ENCODE data around the gene ERC1.
"Not testable (repeated sequence)": the region's sequence is repeated elsewhere in the genome, so short reads cannot be mapped to it uniquely, and the experiment has no call there.

ERC1 gene

DNA sequence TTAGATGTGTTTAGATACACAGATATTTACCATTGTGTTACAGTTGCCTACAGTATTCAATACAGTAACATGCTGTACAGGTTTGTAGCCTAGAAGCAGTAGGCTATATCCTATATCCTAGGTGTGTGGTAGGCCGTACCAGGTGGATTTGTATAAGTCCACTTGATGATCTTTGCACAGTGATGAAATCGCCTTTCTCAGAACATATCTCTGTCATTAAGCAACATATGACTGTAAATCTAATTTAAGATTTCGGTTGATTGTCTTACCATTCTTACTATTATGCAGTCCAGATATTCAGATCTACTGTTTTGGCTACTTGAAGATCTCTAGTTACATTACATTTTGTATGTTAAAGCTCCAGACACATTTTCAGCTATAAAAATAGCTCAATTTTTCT, 39.8 kb downstream of the ERC1 start:
- DNase-seq (ENCODE audit: low read depth), result no peak

- no peak for DNase-seq (ENCODE audit: low read depth)
Measured at GRCh38 chr12:1034243-1034642, 43.2 kb downstream of the ERC1 start.

DNA sequence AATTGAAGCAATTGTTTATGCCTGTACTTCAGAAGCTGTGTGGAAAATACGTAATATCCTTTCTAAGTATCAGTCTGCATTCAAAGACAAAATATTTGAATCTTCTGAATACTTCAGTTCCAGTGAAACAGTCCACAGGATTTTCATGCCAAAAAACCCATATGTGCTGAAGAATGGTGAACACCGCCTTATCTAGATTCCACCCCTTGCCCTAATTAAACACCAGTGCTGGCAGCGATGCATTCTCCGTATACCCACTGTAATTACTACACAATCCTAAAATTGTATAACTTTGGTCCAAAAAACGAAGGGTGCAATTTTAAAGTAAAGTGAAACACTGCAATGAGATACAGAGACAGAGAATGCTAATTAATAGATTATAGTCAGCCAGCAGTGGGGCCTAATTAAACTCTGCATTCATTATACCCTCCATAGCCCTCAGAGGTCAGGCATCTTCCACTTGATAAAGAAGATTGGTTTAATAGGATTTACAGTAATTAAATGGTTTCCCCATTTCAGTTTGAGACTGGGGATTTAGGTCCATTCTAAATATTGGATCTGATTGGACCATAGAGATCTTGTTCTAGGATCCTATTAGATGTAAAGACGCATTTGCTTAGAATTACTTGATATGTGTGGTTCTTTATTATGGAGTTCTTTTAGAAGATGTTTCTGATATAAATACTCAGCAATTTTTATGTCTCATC, 43.9 kb downstream of the ERC1 start:
- DNase-seq (ENCODE audit: low read depth), result no peak

GRCh38 chr12:1041478-1041877, 50.5 kb downstream of the ERC1 start:
- no peak for DNase-seq (ENCODE audit: low read depth)

DNA sequence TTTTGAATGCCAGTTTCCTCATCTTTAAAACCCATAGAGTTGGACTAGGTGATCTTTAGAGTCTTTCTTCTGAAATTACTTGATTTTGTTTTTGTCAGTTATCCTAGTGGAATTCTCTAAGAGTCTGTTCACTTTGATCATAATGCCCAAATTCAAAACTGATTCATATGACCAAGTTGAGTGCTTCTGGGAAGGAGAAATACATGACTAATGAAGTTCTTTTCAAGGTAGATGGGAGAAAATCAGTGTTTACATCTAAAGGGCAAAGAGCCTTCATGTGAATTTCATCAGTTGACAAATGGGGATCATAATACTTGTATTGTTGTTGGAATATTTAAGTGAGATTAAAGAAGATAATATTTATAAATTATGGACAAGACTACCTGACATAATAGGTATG, 53.2 kb downstream of the ERC1 start:
- no peak for DNase-seq (ENCODE audit: low read depth)

DNA sequence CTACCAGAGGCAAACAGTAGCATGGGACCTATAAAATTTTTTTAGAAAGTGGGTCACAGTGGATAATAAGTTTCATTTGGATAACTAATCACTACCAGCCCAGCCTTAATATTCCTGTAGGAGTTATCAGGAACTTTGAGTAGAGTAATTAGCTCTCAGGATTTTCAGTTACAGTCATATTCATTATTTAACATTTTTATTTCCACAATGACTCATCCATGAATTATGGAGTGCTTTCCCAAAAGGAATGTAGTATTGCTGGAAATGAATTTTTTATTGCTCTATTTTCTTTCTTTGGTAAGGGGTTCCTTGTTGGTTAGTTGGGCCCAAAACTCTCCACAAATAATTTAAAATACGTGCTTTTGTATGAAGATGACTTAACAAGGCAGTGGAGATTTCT, 53.7 kb downstream of the ERC1 start:
- DNase-seq (ENCODE audit: low read depth), result no peak

DNA sequence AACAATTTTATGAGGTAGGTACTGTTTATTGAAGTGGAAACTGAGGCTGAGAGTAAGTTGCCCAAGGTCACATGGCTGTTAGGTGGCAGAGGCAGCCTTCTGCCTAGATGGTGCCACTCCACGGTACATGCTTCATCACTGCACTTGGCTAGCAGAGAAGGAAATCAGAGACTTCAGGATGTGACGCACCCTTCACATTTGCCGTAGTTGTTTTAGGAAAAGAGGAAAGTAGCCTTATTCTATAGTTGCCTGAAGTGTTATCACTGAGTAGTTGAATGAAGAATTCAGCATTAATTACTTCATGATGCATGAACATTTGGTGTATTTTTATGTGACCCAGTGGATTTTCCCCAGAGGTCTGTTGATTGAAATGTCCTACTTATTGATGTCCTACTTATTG, 55.7 kb downstream of the ERC1 start:
- no peak for DNase-seq (ENCODE audit: low read depth)

- DNase-seq (ENCODE audit: low read depth), result no peak
Measured at GRCh38 chr12:1047898-1048660, 57.1 kb downstream of the ERC1 start.

DNA sequence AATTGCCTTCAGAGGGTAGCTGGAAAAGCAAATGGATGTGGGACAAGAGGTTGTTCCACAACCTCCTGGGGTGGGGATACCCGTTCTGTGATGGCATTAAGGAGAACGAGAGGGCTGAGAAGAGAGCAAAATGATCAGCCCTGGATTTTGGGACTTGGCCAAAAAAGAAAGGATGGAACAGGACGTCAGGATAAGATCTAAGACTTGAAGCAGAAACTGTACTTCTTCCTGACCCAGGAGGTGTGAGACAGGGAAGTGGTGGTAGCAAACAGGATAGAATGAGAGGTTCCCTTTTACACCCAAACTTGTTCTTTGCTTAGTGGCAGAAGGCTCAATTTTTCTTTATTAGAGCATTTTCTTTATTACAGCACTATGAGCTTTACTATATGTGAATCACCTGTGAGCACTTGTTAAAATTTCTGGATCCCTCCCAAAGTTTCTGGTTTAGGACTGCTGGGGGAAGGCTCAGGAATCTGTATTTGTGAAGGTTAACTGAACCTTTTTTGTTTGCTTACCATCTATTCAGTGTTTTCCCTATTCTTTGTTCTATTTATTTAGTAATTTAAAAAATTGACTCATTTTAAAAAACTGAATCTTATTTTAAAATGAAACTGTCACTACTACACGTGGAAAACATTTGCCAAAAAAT, 59.2 kb downstream of the ERC1 start:
- DNase-seq (ENCODE audit: low read depth), result no peak

GRCh38 chr12:1051672-1052071, 60.6 kb downstream of the ERC1 start:
- DNase-seq (ENCODE audit: low read depth), result not testable (repeated sequence)

DNA sequence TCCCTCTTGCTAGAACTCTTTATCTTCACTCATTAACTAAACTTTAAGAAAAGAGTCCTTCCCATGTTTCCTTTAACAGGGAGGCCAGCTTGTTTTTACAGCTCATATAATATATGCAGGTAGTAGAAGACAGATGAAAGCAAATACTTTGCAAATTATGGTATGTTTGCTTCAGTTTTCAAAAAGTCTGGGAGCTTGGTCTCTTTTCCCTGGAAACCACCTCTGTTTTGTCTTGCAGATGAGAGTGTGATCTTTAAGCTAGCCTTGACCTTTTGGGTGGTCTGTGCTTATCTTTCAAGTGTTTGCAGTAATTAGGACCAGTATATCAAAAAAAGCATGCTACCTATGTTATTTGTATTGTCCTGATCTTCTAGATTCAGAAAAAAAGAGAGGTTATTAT, 62.7 kb downstream of the ERC1 start:
- no peak for DNase-seq (ENCODE audit: low read depth)

DNA sequence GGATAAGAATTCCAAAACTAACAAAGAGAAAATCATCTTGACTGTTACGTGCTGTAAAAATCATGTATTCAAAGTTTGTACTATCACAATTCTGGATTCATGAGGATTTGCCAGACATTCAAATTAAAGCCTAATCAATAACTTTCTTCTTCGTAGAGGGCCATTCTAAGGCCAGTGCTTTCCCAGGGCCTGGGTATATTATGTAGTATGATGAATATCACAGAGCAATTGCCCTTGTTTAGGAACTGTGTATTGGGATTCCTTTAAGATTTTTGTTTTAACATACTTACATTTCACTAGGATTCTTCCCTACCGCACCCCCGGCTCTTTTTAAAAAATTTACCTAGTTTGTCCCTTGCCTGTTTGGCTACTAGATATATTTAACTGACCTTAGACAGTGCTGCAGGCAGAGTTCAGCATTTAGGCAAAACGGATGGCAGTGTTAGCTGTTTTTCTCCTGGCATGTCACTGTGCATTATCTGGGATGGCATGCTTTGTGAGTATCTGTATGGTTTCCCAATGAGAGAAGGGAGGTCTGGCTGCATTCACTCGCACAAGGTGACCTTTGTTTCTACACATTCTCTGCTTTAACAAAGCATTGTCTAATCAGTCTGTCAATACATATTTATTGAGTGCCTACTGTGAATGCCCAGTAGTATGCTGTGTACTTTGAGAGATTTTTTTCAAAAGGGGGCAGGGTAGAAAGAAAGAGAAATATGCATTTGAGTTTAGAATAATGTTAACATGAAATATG, 63.3 kb downstream of the ERC1 start:
- no peak for DNase-seq (ENCODE audit: low read depth)

GRCh38 chr12:1056390-1056789, 65.4 kb downstream of the ERC1 start:
- no peak for DNase-seq (ENCODE audit: low read depth)

GRCh38 chr12:1058423-1058822, 67.4 kb downstream of the ERC1 start:
- no peak for DNase-seq (ENCODE audit: low read depth)

GRCh38 chr12:1059162-1059561, 68.1 kb downstream of the ERC1 start:
- no peak for DNase-seq (ENCODE audit: low read depth)

DNA sequence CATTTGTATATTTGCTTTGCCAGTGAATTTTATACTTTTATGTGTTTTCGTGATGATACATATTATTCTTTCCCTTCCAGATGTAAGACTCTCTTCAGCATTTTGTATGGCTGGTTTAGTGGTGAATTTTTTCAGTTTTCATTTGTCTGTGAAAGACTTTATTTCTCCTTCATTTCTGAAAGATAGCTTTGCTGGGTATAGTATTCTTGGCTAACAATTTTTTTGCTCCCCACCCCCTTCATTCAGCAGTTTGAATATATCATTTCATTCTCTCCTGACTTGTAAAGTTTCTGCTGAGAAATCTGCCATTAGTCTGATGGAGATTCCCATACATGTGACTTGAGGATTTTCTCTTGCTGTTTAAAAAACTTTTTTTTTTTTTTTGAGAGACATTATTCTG, 72.8 kb downstream of the ERC1 start:
- DNase-seq (ENCODE audit: low read depth), result no peak

GRCh38 chr12:1064317-1064716, 73.3 kb downstream of the ERC1 start:
- DNase-seq (ENCODE audit: low read depth), result no peak

GRCh38 chr12:1065629-1066028, 74.6 kb downstream of the ERC1 start:
- DNase-seq (ENCODE audit: low read depth), result no peak

- DNase-seq (ENCODE audit: low read depth), result no peak
Measured at GRCh38 chr12:1069846-1070245, 78.8 kb downstream of the ERC1 start.

DNA sequence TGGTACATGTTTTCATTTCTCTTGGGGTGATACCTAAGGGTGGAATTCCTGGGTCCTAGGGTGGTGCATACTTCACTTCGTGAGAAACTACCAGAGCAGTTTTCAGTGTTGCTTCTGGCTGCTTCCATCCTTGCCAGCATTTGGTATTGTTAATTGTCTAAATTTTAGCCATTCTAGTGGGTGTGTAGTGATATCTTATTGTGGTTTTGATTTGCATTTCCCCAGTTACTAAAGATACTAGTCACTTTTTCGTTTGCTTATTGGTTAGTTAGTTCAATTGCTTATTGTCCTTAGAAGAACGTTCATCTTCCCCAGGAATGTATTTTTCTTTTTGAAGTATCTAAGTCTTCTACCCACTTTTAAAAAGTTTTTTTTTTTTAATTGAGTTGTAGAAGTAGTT, 80.2 kb downstream of the ERC1 start:
- no peak for DNase-seq (ENCODE audit: low read depth)

DNA sequence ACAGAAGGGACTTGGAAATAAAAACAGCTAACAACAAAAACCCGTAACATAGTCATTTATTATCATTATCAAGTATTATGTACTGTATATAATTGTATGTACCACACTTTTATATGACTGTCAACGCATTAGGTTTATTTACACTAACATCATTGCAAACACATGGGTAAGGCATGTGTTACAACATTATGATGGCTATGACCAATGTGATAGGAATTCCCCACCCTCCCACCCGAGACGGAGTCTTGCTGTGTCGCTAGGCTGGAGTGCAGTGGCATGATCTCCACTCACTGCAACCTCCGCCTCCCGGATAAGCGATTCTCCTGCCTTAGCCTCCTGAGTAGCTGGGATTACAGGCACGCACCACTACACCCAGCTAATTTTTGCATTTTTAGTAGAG, 82.6 kb downstream of the ERC1 start:
- no peak for DNase-seq (ENCODE audit: low read depth)

GRCh38 chr12:1077036-1077803, 86.2 kb downstream of the ERC1 start:
- no peak for DNase-seq (ENCODE audit: low read depth)

Data from stimulated activated CD8-positive, alpha-beta memory T cell treated with anti-CD3 and anti-CD28 coated beads, Interleukin-12 subunit alpha, Interleukin-12 subunit beta, amount 100 ng/mL, for 1 hour (primary cell).